Activated CD4-positive, alpha-beta T cell treated with anti-CD3 and anti-CD28 coated beads, Interleukin-2, Interleukin-4, amounts not matched to agents 100 ng/mL and 50 ng/mL, durations not matched to agents 16 hours and 8 hours (primary cell): Measurements from ENCODE around the gene ADGRE1.
"Not testable (repeated sequence)": the region's sequence is repeated elsewhere in the genome, so short reads cannot be mapped to it uniquely, and the experiment has no call there.

Experiments
- DNase-seq: peaks from one replicate; pipeline ENCODE4 v3.0.0-alpha.2; 2020; ENCODE audit warnings: low spot score

Gene ADGRE1, protein sequence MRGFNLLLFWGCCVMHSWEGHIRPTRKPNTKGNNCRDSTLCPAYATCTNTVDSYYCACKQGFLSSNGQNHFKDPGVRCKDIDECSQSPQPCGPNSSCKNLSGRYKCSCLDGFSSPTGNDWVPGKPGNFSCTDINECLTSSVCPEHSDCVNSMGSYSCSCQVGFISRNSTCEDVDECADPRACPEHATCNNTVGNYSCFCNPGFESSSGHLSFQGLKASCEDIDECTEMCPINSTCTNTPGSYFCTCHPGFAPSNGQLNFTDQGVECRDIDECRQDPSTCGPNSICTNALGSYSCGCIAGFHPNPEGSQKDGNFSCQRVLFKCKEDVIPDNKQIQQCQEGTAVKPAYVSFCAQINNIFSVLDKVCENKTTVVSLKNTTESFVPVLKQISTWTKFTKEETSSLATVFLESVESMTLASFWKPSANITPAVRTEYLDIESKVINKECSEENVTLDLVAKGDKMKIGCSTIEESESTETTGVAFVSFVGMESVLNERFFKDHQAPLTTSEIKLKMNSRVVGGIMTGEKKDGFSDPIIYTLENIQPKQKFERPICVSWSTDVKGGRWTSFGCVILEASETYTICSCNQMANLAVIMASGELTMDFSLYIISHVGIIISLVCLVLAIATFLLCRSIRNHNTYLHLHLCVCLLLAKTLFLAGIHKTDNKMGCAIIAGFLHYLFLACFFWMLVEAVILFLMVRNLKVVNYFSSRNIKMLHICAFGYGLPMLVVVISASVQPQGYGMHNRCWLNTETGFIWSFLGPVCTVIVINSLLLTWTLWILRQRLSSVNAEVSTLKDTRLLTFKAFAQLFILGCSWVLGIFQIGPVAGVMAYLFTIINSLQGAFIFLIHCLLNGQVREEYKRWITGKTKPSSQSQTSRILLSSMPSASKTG

DNA sequence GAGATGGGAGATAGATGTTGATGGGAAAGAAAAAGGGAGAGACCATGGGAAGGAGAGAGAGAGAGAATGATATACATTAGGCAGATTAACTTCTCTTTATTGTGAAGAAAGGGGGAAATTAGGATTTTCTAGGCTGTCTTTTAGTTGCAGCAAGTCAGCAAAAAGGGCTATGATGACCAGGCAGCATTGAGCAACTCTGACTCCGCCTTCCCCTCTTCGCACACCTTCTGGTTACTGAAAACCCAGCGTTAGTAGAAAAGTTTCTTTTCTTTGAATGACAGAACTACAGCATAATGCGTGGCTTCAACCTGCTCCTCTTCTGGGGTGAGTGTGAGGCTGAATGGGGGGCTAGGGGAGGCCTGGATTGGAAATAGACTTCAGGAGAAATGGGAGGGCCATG, at the start of gene ADGRE1:
TSS of gene ADGRE1 (plus strand) at position 264 of the 400 bp plus-strand sequence. CDS start at position 294, 30 bp downstream.
- no peak for DNase-seq

DNA sequence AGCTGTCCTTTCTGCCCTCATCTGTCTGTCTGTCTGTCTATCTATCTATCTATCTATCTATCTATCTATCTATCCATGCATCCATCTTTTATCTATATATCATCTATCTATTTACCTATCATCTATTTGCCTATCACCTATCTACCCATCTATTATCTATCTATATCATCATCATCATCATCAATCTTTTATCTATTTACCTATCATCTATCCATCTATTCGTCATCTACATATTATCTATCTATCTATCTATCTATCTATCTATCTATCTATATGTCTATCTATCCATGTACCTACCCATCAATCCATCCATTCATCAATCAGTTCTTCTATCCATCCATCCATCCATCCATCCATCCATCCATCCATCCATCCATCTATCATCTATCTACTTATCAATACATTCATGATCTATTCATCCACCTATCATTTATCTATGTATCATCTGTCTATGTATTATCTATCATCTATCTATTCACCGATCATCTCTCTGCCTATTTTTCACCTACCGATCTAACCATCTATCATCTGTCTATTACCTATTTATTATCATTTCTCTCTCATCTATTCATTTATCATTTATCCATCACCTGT, 49.2 kb upstream of the ADGRE1 start:
- DNase-seq, result no peak

DNA sequence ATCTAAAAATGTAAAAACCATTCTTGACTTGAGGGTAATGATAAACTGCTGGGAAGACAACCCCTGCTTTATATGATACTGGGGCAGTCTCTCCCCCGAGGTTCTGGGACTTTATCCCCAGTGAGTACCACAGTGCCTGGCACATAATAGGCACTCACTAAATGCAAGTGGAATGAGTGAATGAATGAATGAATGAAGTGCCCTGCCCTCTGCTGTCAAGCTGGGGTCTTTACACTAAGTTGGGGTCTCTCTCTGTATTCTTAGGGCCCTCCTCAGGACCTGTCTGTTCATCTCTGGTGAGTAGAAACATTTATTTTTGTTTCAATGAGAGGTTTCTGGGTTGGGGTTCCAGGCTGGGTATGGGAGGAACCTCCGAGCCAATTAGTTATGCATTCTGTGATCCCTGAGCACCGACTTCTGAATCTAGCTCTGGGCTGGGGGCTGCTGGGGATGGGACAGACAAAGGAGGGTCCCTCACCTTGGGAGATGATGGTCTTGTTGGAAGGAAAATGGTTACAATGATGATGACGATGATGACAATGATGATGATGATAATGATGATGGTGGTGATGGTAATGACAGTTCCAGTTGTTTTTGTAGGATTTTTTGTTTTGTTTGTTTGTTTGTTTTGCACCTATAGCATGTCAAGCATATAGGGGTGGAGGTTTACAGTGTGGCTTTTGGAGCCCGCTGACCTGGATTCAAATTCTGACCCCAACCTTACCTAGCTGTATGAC, 44.3 kb upstream of the ADGRE1 start:
- DNase-seq, result no peak

DNA sequence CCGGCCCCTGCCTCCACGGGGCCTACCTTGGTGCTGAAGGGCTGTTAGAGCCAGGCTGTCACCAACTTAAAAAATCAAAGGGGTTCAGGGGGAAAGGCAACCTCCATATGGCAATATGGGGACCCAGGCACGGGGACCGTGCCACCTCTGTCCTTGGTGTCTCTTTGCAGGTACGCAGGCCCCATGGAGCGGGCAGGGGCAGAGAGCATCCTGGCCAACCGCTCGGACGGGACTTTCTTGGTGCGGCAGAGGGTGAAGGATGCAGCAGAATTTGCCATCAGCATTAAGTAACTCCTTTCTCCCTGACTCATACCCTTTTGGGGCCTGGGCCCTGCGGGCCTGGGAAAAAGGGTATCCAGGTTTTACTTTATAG, 39.6 kb upstream of the ADGRE1 start:
- DNase-seq, result no peak

DNA sequence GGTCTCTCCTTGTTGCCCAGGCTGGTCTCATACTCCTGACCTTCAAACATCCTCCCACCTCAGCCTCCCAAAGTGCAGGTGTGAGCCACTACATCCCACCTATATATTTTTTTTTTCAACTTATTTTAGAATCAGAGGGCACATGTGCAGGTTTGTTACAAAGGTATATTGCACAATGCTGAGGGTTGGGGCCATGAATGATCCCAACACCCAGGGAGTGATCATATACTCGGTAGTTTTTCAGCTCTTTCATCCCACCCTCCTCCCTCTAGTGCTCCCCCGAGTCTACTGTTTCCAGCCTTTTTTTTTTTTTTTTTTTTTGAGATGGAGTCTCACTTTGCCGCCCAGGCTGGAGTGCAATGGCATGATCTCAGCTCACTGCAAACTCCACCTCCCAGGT, 38.4 kb upstream of the ADGRE1 start:
- no peak for DNase-seq

DNA sequence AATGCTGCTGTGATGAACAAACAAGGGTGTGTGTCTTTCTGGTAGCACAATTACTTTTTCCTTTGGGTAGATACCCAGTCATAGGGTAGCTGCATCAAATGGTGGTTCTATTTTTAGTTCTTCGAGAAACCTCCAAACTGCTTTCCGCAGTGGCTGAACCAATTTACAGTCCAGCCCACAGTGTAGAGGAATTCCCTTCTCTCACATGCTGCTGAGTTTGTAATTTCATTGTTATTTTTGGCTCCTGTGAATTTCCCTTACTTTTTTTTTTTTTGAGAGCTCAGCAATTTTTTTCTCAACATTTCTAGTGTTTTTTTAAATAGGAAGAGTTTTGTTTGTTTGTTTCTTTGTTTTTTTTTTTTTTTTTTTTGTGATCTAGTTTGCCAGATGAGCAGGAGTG, 37.5 kb upstream of the ADGRE1 start:
- DNase-seq, result no peak

DNA sequence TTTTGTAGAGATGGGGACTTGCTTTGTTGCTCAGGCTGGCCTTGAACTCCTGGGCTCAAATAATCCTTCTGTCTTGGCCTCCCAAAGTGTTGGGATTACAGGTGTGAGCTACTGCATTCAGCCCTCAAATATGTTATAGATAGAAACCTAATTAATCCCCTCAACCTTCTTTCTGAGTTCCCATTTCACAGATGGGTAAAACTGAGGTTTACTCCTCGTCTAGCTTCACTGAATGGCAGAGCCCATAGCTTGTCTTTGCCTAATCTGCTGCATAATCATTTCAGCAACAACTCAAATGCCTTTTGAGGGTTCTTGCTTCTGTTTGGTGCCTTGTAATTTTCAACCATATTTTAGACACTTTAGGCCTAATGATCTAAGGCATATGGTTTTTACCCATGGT, 36.0 kb upstream of the ADGRE1 start:
- no peak for DNase-seq

DNA sequence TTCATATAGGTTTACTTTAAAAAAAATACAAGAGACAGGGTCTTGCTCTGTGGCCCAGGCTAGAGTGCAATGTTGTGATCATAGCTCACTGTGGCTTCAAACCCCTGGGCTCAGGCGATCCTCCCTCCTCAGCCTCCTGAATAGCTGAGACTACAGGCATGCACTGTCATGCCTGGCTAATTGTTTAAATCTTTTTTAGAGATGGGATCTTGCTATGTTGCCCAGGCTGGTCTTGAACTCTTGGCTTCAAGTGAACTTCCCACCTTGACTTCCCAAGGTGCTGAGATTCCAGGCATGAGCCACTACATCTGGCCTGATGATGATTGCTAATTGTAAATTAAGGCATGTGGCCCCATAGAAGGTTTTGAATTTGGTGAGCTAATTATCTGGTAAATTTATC, 35.4 kb upstream of the ADGRE1 start:
- no peak for DNase-seq

DNA sequence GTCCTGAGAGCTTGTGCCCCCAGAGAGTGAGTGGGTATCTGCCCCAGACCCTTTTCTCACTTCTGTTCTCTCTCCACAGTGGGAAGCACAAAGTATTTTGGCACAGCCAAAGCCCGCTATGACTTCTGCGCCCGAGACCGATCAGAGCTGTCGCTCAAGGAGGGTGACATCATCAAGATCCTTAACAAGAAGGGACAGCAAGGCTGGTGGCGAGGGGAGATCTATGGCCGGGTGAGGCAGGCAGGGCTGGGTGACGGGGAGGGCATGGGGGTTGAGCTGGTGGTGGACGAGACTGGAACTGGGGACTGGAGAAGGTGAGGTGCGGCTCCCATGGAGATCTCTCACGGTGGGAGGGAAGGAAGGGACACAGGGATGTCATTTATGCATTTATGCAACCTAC, 33.5 kb upstream of the ADGRE1 start:
- DNase-seq, result no peak

DNA sequence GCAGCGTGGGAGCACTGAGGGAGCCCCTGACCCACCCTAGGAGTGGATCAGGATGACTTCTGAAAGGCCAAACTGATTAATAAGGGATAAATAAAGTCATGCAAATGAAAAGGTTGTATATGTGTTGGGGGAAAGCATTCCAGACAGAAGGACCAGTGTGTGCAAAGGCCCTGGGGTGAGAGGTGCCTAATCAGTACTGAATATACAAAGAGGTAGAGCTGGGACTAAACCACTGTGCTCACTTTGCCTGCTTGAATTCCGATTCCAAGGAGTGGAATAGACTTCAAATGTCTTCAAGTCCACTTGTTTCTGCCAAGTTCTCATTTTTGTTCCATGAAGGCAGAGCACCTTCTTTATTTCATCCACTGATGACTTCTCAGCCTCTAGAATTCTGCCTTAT, 32.6 kb upstream of the ADGRE1 start:
- DNase-seq, result no peak

DNA sequence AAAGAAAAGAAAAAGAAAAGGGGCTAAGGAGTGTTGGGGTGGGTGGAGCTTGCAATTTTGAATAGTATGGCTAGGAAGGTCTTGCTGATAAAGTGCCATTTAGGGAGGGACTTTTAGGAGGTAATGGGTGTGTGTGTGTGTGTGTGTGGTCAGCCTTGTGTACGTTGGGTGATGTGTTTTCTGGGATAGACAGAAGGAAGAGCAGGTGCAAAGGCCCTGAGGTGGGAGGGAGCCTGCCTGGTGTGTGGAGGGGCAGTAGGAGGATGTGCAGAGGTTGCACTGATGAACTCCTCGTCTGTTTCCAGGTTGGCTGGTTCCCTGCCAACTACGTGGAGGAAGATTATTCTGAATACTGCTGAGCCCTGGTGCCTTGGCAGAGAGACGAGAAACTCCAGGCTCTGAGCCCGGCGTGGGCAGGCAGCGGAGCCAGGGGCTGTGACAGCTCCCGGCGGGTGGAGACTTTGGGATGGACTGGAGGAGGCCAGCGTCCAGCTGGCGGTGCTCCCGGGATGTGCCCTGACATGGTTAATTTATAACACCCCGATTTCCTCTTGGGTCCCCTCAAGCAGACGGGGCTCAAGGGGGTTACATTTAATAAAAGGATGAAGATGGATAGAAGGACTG, 30.5 kb upstream of the ADGRE1 start:
- no peak for DNase-seq

DNA sequence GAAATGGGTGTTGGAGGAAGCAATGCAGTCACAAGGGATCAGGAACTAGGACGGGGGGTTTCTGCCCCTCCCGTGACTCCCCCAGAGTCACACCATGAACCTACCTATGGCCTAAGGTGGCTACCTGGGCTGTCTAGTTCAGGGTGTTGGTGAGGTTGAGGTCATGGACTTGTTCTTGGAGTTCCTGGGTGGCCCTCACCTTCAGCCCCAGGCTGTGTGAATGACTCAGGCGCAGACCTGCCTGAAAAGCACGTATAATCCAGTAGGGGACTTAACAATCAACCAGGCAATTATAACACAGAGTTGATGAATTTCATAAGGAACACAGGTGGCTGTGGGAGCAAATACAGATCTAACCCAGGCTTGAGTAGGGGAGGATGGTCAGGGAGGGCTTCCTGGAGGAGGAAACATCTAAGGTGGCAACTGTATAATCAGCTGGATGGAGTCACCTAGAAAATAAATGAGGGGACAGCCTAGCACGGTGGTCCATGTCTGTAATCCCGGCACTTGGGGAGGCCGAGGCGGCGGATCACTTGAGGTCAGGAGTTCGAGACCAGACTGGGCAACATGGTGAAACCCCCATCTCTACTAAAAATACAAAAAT, 25.6 kb upstream of the ADGRE1 start:
- no peak for DNase-seq

DNA sequence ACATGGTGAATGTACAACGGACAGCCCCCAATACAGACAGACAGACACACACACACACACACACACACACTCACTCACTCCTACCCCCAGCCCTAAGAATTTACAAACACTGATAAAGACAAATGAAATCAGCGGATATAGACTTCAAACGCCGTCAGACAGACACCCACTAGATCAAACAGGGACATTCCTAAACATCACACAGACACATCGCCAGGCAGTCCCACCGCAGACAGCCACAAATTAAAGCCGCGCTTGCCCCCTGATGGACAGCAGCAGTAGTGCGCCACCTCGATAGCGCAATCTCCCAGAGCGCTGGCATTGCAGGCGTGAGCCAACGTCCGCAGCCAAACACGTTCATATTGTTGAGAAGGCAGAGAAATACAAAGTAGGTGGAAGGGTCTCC, 24.7 kb upstream of the ADGRE1 start:
- peak; percentile 93 for DNase-seq

DNA sequence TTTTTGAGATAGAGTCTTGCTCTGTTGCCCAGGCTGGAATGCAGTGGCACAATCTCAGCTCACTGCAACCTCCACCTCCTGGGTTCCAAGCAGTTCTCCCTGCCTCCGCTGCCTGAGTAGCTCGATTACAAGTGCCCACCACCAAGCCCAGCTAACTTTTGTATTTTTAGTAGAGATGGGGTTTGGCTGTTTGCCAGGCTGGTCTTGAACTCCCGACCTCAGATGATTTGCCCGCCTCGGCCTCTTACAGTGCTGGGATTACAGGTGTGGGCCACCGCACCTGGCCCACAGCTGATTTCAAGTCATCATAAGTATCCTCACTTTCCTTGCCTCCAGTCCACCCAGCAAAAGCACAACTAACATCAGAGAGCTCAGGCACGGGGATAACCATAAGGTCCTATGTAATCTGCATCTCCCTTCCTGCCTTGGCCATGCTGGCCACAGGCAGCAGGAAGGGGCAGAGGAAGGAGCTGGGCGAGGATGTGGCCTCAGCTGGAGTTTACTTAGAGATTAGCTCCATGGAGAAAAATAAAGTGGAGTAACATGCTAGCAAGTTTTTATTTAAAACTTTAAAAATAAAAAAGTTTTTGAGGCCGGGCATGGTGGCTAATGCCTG, 22.9 kb upstream of the ADGRE1 start:
- DNase-seq, result no peak

DNA sequence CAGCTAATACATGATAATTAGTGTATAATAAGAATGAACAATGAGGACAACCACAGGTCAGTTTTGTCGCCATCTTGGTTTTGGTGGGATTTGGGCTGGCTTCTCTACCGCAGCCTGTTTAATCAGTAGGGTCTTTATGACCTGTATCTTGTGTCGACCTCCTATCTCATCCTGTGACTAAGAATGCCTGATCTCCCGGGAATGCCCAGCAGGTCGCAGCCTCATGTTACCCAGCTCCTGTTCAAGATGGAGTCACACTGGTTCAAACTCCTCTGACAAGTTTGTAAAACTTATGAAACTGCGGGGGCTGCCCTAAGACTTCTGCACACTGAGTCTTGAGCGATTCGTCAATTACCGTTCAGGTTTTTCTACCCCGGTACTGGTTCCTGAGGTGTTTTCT, 21.5 kb upstream of the ADGRE1 start:
- DNase-seq, result no peak

DNA sequence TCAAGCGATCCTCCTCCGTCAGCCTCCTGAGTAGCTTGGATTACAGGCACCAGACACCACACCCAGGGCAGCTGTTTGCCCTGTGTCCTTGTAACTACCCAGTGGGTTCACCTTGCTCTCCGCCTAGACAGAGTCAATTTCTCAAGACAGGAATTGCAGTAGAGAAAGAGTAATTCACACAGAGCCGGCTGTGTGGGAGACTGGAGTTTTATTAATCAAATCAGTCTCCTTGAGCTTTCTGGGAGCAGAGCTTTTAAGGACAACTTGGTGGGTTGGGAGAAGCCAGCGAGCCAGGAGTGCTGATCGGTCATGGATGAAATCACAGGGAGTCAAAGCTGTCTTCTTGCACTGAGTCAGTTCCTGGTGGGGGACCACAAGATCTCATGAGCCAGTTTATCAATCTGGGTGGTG, 20.6 kb upstream of the ADGRE1 start:
- no peak for DNase-seq

DNA sequence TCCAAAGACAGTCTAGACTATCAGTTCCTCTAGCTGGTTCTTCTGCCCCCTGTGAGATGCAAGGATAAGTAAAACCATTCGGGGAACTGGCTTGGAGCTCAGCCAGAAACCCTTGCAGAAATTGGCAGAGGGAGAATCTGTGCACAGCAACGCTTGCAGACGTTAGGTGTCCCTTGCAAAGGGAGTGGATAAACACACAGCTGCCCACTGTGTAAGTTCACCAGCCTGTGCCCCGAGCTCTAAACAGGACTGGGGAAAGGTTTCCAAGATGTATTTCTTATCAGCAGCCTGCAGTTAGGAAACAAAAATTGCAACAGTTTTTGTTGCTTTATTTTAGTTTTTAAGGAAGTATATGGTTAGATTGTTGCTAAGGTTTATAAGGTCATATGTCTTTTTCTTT, 19.0 kb upstream of the ADGRE1 start:
- no peak for DNase-seq

DNA sequence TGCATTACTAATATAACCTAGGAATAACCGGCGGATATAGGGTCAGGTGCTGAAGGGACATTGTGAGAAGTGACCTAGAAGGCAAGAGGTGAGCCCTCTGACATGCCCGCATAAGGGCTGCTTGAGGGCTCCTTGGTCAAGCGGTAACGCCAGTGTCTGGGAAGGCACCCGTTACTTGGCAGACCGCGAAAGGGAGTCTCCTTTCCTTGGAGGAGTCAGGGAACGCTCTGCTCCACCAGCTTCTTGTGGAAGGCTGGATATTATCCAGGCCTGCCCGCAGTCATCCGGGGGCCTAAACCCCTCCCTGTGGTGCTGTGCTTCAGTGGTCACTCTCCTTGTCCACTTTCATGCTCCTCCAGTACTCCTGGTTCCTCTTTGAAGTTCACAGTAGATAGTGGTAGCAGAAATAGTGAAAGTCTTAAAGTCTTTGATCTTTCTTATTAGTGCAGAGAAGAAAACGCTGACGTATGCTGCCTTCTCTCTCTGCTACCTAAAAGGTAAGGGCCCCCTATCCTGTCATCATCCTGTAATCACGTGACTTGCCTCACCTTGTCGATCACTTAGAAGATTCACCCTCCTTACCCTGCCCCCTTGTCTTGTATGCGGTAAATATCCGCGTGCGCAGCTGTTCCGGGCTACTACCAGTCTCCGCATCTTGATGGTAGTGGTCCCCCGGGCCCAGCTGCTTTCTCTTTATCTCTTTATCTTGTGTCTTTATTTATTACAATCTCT, 18.1 kb upstream of the ADGRE1 start:
- not testable (repeated sequence) for DNase-seq

DNA sequence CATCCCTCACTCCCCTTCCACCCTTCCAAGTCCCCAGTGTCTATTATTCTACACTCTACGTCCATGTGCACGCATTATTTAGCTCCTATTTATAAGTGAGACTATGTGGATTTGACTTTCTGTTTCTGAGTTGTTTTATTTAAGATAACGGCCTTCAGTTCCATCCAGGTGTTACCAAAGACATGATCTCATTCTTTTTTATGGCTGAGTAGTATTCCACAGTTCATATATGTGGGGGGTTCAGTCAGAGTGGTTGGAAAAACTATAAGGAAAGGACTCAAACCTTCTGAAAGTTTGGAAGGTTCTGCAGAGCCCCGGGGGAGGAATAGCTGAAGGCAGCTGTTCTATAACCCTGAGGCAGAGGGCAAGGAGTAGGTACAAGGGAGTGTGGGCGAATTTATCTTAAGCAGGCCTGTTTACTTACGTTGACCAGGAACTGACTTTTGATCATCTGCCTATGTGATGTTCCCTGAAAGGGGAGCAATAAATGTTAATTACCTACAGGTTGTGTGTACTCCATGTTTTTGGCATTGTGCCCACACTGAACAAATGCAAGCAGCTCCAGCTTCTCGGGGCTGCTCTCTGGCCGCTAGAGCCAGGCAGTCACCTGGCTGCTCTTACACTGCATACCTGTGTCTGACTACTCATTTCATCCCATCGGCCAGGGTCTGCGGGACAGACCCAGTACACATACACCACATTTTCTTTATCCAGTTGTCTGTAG, 13.5 kb upstream of the ADGRE1 start:
- no peak for DNase-seq

DNA sequence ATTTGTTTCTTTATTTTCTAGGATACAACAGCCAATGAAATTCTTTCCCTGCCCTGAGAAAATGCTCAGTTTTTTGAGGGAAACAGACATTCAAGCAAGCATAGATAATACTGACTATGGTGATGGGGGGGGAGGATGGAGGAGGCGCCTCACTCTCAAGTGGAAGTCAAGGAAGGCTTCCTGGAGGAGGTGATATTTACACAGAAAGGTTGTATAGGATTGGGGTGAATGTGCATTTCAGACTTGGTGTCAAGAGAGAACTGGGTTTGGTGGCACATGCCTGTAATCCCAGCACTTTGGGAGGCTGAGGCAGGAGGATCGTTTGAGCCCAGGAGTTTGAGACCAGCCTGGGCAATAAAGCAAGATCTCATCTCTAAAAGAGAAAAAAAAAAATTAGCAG, 12.2 kb upstream of the ADGRE1 start:
- no peak for DNase-seq
